HepG2 (cell line): Measurements from ENCODE around the gene LRRC4C. TPM values are rescaled to one million over a fixed set of nuclear protein-coding genes. Genes with fewer than 3 reads are reported as not detected.

Source experiments
- ATAC-seq: fragments of 200-7000 bp; cut with Tn5 transposase; 3 replicates; pipeline ENCODE4 v1.9.1; 2020; ENCODE audit warnings: mild to moderate bottlenecking, moderate library complexity
- BruUV-seq: library from RNA; stranded (reverse); fragments of 400-500 nt; replicated peaks from 2 replicates; lab custom pipeline; 2021; lab: Mats Ljungman, UMichigan
- CTCF ChIA-PET: fragments of 300-600 bp; formaldehyde crosslinking; extraction: SDS; loops from one replicate; lab custom pipeline; 2021; ENCODE audit warnings: low total read pairs, inconsistent platforms, low intra/inter-chr PET ratio; lab: Yijun Ruan, JAX
- POLR2A ChIA-PET: fragments of 350-600 bp; sonication (Branson Sonifier 250); formaldehyde crosslinking; loops from one replicate; lab custom pipeline; 2020; ENCODE audit warnings: antibody characterized with exemption, inconsistent platforms; lab: Yijun Ruan, JAX
- DNase-seq: peaks from one replicate; pipeline ENCODE4 v3.0.0-alpha.2; 2015; ENCODE audit warnings: low spot score
- FAIRE-seq: peaks from 3 replicates; lab custom pipeline; 2011; peaks lifted over from hg19 to GRCh38; lab: Jason Lieb, UNC
- H2AFZ ChIP-seq: one replicate; pipeline ENCODE4 v1.6.1; 2011; ENCODE audit warnings: low read length, inconsistent platforms
- H3K27ac ChIP-seq: fragments of 300-600 bp; 3 replicates; pipeline ENCODE4 v1.8.0; 2011; ENCODE audit warnings: mixed run types, mild to moderate bottlenecking, mixed read lengths, low read length, inconsistent platforms; ENCODE audit not compliant: insufficient read depth; ENCODE audit errors: extremely low read length
- H3K27me3 ChIP-seq, 2 experiments: fragments of 200-600 bp in 1 of 2; 2 replicates in 1 of 2; 3 replicates in 1 of 2; pipeline versions ENCODE4 v1.6.0 to v1.8.0; 2011; ENCODE audit warnings: low read length in 2 of 2, mild to moderate bottlenecking in 2 of 2, moderate library complexity in 2 of 2, inconsistent platforms in 1 of 2; ENCODE audit not compliant: insufficient read depth in 2 of 2, control insufficient read depth in 1 of 2
- H3K36me3 ChIP-seq, 2 experiments: fragments of 200-600 bp in 1 of 2; replicated peaks in 1 of 2; 2 replicates in 1 of 2; 3 replicates in 1 of 2; pipeline versions ENCODE4 v1.5.1 to v1.8.0; 2011; ENCODE audit warnings: low read length in 2 of 2, inconsistent platforms in 1 of 2; ENCODE audit not compliant: insufficient read depth in 2 of 2, control insufficient read depth in 1 of 2
- H3K4me1 ChIP-seq: 2 replicates; pipeline ENCODE4 v1.5.1; 2012; ENCODE audit warnings: low read length, inconsistent platforms; ENCODE audit not compliant: insufficient read depth
- H3K4me2 ChIP-seq: 2 replicates; pipeline ENCODE4 v1.6.0; 2011; ENCODE audit warnings: low read depth, low read length, inconsistent platforms
- H3K4me3 ChIP-seq, 3 experiments: fragments of 200-600 bp in 1 of 3; sonication (generic), shearing (Covaris generic) in 1 of 3; replicated peaks in 1 of 3; 2 replicates each; pipeline ENCODE4 v1.5.1; 2011 to 2016; ENCODE audit warnings: low read length in 3 of 3, inconsistent platforms in 2 of 3, low read depth in 2 of 3, mild to moderate bottlenecking in 2 of 3, control low read depth in 1 of 3, mixed read lengths in 1 of 3; ENCODE audit not compliant: insufficient read depth in 1 of 3
- H3K79me2 ChIP-seq: one replicate; pipeline ENCODE4 v1.6.1; 2011; ENCODE audit warnings: low read length, inconsistent platforms; ENCODE audit not compliant: insufficient read depth
- H3K9ac ChIP-seq: 2 replicates; pipeline ENCODE4 v1.6.0; 2011; ENCODE audit warnings: mild to moderate bottlenecking, low read depth, low read length, inconsistent platforms; ENCODE audit not compliant: insufficient read depth
- H3K9me3 ChIP-seq: 2 replicates; pipeline ENCODE4 v1.5.1; 2012; ENCODE audit warnings: mild to moderate bottlenecking, low read length
- H4K20me1 ChIP-seq: 2 replicates; pipeline ENCODE4 v1.6.0; 2011; ENCODE audit warnings: inconsistent platforms, mild to moderate bottlenecking, low read length, moderate library complexity; ENCODE audit not compliant: insufficient read depth
- E2F2 ChIP-seq: sonication (generic); formaldehyde crosslinking; IDR thresholded peaks from 2 replicates; pipeline ENCODE4 v1.4.0; 2020; ENCODE audit warnings: missing genetic modification reagents, borderline replicate concordance
- FOXO1 ChIP-seq: sonication (generic); formaldehyde crosslinking; IDR thresholded peaks from 2 replicates; pipeline ENCODE4 v1.4.0; 2020; ENCODE audit warnings: missing genetic modification reagents
- MTERF4 ChIP-seq: sonication (generic); formaldehyde crosslinking; IDR thresholded peaks from 2 replicates; pipeline ENCODE4 v1.8.0; 2023; ENCODE audit warnings: mild to moderate bottlenecking, missing genetic modification reagents
- WGBS: methylation state at CpG from one replicate; pipeline ENCODE4 v1.1.6; 2017; ENCODE audit warnings: low lambda C conversion rate; 5-methylcytosine and 5-hydroxymethylcytosine counted together
- in situ Hi-C: cut with HindIII; loops from 2 replicates; pipeline ENCODE4 v1.10.0; 2017; ENCODE audit warnings: low pct_unique_long_range_greater_than_20kb; ENCODE audit not compliant: extremely low pct_ligation_motif_present
- intact Hi-C: fragments of 100-400 bp; cut with micrococcal nuclease; formaldehyde crosslinking; loops from one replicate; pipeline ENCODE4 v1.10.0; 2022; ENCODE audit not compliant: unreplicated experiment
- polyA plus RNA-seq, 8 experiments: library from polyadenylated mRNA; depleted of rRNA in 3 of 8; stranded (reverse) in 7 of 8; unstranded in 1 of 8; fragments of >200 nt; fragmentation: Illumina TruSeq in 4 of 8; extraction: Trizol in 4 of 8; gene quantifications; 2 replicates each; pipeline versions ENCODE4 v1.2.1 to v1.2.3, GENCODE V29; 2011 to 2016; ENCODE audit warnings: low read depth in 4 of 8, missing spikeins in 1 of 8, mixed read lengths in 1 of 8; ENCODE audit not compliant: insufficient read depth in 1 of 8
- total RNA-seq, 5 experiments: library from RNA; depleted of rRNA; stranded (reverse); fragments of >200 nt; fragmentation: Illumina TruSeq; extraction: Trizol; gene quantifications; 2 replicates each; pipeline ENCODE4 v1.2.3, GENCODE V29; 2016; ENCODE audit warnings: low read depth in 1 of 5
- TF ChIP-seq, protein P1 (sequence below): fragments of 450-650 bp; IDR thresholded peaks from 2 replicates; pipeline ENCODE4 v1.6.1; 2017; ENCODE audit warnings: mild to moderate bottlenecking

LRRC4C gene
- total and polyA plus RNA-seq, 2 of the 13 experiments (the other 11 are each of a cell fraction or from before 2014, with no cell fraction given) = not detected

- no TSS peak for BruUV-seq
- ATAC-seq = no peak
- intact Hi-C loops = loop anchor here (10.0 kb wide), 1 partner anchor 64 kb away; no protein-coding TSS in a partner anchor
- Histone ChIP-seq H3K4me1 (no peaks in the 10 kb centered on the region), H3K9ac (no peak overlapping the region), H3K36me3 (no peaks in the 10 kb centered on the region), H3K4me2 (no peak overlapping the region), H3K4me3 (no peak overlapping the region), H3K79me2 (no peaks in the 10 kb centered on the region), H3K9me3 (no peaks in the 10 kb centered on the region; the same call in 1 of the 2 replicates), H2AFZ (no peak overlapping the region), H3K27ac (no peak overlapping the region), H3K27me3 (no peaks in the 10 kb centered on the region; a peak in 1 of 5 replicates), H4K20me1 (no peaks in the 10 kb centered on the region)
- TF ChIP-seq E2F2 (CRISPR knock-in tag) = no peak
- no peak for TF ChIP-seq FOXO1 (CRISPR knock-in tag)
- no peak for TF ChIP-seq MTERF4
- TF ChIP-seq, protein P1, sequence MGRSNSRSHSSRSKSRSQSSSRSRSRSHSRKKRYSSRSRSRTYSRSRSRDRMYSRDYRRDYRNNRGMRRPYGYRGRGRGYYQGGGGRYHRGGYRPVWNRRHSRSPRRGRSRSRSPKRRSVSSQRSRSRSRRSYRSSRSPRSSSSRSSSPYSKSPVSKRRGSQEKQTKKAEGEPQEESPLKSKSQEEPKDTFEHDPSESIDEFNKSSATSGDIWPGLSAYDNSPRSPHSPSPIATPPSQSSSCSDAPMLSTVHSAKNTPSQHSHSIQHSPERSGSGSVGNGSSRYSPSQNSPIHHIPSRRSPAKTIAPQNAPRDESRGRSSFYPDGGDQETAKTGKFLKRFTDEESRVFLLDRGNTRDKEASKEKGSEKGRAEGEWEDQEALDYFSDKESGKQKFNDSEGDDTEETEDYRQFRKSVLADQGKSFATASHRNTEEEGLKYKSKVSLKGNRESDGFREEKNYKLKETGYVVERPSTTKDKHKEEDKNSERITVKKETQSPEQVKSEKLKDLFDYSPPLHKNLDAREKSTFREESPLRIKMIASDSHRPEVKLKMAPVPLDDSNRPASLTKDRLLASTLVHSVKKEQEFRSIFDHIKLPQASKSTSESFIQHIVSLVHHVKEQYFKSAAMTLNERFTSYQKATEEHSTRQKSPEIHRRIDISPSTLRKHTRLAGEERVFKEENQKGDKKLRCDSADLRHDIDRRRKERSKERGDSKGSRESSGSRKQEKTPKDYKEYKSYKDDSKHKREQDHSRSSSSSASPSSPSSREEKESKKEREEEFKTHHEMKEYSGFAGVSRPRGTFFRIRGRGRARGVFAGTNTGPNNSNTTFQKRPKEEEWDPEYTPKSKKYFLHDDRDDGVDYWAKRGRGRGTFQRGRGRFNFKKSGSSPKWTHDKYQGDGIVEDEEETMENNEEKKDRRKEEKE = no peak
- ChIA-PET CTCF (no interaction called here), POLR2A (no interaction called here)
- no peak for DNase-seq
- no peak for FAIRE-seq
- WGBS = 23% methylated on average over 1 of the region's 1 CpG
- in situ Hi-C loops = no loop called here
Observed at GRCh38 chr11:40841231-40841630, 618.2 kb downstream of the LRRC4C start.
